ENCODE data around the gene BPIFA3. TPM values are rescaled to one million over a fixed set of nuclear protein-coding genes. Genes with fewer than 3 reads are reported as not detected.

BPIFA3 gene
- total RNA-seq, 1 donor from 2014 or later: not detected

DNA sequence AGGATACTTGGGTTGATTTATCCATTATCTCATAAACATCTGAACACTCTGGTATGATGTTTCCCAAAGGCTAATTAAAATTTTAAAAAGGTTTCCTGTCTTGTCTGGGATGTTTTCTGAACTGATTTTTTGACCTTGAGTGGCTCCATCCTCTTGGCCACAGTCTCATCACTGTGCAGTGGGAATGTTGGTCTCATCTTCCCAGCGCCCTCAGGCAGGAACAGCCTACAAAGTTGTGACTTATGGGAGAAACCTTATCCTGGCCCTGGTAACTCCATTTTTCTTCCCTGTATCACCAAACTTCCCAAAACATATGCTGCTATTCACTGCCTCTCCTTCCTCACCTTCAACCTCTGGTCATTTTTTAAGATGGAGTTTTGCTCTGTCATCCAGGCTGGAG, 6.8 kb upstream of the BPIFA3 start:
- DNase-seq (ENCODE audit: low spot score): no peak
- intact Hi-C loops (cut with DNase I): no loop called here

DNA sequence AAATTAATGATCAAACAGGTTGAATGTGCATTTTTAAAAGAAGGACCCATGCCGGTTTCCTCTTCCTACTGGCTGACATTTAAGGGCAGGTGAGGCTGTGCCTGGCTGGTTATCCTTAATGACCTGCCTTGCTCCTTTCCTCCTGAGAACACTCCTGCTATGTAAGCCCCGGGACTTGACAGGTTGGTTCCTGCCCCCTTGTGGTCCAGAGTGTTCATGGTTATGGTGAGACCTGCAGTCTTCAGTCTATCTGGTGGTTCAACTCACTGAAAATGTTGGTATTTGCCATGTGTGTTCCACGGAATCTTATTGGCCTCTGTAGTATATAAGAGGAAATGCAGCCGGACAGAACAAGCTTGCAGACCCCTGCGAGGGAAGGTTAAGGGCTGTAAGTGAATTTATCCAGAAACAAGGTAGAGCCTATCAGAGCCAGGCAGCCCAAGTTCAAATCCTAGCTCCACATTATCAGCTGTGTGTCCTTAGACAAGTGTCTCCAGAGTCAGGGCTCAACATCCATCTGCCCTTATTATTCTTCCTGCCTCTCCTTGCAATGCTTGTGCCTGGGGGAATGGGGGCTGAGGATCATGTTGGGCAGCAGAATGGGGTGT, 5.2 kb upstream of the BPIFA3 start:
- intact Hi-C loops (cut with DNase I): no loop called here

DNA sequence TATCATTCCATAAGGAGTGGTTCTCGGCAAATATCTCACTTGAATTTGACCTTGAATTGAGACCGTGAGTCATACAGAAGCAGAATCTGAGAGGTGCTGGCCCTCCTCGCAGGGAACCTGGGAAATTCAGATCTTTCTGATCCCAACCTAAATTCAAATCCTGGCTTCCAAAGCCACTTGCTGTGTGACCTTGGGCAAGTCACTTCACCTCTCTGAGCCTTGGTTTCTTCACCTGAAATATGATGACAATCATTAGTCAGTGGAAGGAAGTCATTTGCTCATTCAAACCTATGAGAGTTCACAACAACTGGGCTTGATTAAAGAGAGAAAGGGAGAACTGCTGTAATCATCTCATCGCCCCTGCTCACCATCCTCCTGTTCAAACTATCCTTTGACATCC, 7.2 kb downstream of the BPIFA3 start:
- intact Hi-C loops (cut with DNase I): no loop called here
- no peak for DNase-seq (ENCODE audit: low spot score)

More for the DNA sequence above, 5.2 kb upstream of the BPIFA3 start:
- no peak for DNase-seq (ENCODE audit: low spot score)

DNA sequence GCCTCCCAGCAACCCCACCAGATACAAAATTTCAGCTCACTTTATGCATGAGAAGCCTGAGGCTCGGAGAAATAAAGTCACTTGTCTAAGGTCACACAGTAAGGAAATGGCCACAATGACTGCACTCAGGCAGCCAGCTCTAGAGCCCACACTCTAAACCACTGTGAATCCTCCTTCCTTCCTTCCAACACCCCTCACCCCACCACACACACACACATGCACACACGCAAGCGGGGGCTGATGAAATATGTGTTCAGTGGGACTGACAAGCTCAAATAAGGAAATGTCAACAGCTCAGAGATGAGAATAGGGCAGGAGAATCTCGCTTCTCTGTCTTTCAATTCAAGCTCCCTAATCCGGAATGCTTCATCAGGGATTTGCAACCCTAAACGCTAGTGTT, 12.7 kb downstream of the BPIFA3 start:
- intact Hi-C loops (cut with DNase I): no loop called here
- no peak for DNase-seq (ENCODE audit: low spot score)

DNA sequence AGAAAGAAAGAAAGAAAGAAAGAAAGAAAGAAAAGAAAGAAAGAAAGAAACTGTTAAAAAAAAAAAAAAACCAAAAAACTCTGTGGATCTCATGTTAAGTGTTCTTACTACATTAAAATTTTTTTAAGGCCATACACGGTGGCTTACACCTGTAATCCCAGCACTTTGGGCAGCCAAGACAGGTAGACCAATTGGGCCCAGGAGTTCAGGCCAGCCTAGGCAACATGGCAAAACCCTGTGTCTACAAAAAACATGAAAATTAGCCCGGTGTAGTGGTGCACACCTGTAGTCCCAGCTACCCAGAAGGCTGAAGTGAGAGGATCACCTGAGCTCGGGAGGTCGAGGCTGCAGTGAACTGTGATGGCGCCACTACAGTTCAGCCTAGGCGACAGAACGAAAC, 14.1 kb downstream of the BPIFA3 start:
- DNase-seq (ENCODE audit: low spot score): no peak
- intact Hi-C loops (cut with DNase I): no loop called here

DNA sequence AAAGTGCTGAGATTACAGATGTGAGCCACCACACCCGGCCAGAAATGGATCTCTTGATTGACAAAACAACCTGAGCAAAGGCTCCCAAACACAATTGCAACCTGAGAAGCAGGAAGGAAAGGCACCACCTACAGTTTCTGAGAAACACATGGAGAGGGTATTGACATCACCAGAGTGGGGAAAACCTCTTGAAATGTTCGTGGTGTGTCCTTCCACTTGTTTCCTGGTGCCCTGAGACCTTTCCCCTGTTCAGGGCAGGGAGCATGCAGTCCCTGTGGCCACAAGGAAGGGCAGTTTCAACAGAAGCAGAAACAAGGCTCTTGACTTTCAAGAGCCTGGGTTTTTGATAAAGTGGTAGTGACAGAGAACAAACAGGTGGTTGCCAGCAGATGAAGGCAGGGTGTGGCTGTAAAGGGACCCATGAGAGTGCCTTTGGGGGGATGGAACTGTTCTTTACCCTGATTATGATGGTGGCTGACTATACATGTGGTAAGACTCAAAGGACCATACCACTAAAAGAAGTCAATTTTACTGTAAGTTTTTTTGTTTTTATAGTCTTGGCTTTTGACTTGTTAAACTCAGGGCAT, 15.4 kb downstream of the BPIFA3 start:
- DNase-seq (ENCODE audit: low spot score): no peak
- intact Hi-C loops (cut with DNase I): no loop called here

DNA sequence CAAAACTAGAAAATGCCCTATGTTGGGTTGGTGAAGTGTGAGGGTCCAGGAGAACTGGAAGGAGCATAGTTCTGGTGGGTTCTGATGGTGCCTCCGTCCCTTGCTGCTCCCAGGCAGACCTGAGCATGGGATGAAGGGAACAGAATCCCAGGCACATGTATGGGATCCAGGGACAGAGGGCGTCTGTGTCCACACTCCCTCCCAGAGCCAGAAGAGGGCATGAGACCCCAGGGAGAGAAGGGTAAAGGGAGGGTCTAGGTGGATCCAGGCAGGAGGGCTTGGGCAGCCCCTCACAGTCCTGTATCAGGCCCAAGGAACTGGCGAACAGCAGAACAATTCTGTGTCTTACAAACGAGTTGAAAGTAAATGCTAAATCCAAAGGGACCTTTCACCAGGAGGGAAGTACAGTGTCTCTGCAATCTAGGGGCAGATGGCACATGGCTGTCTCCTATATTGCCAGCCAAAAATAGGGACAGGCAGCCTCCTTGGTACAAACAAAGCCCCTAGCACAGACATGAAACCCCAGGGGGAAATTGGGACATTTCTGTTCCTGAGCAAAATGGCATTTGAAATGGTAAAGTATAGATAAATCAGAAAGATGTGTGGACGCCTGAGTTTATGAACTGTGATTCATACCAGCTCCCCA, 16.1 kb downstream of the BPIFA3 start:
- DNase-seq (ENCODE audit: low spot score): no peak
- intact Hi-C loops (cut with DNase I): no loop called here

DNA sequence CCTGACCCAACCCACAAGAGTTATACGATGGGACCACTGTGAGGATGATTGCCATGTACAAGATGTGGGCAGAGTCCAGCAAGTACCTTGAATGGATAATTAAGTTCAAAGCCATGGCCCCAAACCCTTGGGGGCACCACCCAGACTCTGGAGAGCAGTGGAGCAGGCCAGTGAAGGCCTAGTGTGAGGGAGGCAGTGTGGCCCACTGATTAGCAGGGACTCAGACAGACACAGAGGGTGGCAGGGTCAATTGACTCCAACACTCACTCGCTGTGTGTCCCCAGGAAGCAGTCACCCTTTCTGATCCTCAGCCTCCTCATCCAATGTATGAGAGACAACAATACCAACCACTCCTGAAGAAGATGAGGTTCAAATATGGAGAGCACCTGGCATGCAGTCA, 16.9 kb downstream of the BPIFA3 start:
- intact Hi-C loops (cut with DNase I): no loop called here
- no peak for DNase-seq (ENCODE audit: low spot score)

DNA sequence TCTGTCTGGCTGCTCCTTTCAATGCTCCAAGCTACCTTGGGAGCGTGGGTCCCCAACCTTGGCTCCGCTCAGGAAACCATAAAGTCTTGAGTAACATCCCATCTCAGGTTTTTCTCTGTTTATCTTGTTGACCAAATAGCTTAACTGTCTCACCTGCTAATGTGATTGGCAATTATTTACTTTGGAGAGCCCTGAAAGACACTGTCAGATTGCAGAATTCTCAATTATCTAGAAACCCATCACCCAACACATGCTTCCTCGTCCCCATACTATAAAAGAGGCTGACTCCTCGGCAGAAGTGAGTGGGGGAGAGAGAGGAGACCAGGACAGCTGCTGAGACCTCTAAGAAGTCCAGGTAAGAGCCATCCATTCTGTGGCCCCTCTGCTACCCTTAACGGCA, 18.5 kb downstream of the BPIFA3 start, which contains the start of gene BPIFA1:
Gene BPIFA1 (plus strand): TSS at position 301 of the 400 bp plus-strand sequence. CDS start 1,716 bp downstream, outside the sequence.
- intact Hi-C loops (cut with DNase I): no loop called here
- no peak for DNase-seq (ENCODE audit: low spot score)

DNA sequence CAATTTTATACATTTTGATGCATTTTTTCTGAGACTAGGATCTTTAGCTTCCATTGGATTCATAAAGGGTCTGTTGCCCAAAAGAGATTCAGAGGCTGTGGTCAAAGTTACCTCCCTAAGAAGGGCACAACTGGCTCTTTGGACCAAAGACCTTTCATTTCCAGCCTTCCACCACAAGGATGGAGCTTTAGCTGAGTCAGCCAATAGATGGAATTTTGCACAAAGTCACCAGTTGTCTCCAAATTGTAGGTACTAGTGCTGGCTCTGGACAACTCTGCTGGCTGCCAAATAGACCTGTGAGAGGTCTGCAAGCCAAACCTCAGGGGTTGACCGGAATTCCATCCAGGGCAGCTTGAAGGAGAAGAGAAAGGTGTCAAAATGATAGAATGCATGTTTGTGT, 19.2 kb downstream of the BPIFA3 start:
- intact Hi-C loops (cut with DNase I): no loop called here
- no peak for DNase-seq (ENCODE audit: low spot score)

DNA sequence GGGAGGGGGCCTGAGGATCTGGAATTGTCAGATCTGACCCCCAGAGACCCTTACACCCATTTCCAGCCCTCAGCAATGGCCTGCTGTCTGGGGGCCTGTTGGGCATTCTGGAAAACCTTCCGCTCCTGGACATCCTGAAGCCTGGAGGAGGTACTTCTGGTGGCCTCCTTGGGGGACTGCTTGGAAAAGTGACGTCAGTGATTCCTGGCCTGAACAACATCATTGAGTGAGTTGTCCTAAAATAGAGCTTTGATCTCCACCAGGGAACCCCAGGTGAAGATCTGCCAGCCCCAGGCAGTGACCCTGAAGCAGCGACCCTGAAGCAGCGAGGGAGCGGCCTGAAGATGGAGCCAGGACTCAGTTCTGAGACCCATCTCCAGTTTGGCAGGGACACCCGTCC, 20.8 kb downstream of the BPIFA3 start:
- intact Hi-C loops (cut with DNase I): no loop called here
- no peak for DNase-seq (ENCODE audit: low spot score)

DNA sequence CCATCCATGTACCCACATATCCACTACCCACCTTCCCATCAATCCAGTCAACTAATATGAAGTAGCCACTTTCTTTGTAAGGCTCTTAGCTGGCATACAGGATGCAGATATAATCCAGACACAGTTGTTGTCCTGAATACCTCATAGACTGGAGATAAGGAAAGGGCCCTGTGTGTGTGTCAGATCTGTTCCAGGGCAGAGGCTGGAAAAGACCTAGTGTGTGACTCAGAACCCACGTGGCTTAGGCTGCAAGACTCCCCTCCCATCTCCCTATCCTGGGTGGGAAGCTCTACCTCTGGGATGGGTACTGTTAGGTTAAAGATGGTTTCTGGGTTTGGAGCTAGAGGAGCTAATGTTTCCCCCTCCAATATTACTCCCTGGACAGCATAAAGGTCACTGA, 22.3 kb downstream of the BPIFA3 start:
- DNase-seq (ENCODE audit: low spot score): no peak
- intact Hi-C loops (cut with DNase I): no loop called here

DNA sequence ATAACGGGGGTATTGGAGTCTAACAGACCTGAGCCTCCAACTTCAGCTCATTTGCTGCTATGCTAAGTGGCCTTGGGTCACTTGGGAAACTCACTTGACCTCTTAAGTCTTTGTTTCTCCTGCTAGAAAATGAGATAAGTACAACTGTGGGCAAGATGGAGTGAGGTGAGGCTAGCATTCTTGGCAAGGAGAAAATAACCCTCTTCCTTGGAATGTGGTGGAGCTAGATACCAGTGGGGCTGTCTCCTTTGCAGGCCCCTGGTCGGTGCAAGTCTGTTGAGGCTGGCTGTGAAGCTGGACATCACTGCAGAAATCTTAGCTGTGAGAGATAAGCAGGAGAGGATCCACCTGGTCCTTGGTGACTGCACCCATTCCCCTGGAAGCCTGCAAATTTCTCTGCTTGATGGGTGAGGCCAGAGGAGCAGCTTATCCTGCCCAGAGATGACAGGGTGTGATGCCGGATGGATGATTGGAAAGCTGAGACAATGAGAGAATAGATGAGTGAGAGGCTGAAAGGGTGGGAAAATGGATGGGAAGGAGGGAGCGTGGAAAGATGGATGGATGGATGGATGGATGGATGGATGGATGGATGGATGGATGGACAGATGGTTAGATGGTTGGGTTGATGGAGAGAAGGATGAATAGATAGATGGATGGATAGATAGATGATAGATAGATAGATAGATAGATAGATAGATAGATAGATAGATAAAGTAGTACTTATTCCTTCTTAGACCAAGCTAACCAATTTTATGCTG, 23.0 kb downstream of the BPIFA3 start:
- DNase-seq (ENCODE audit: low spot score): no peak
- intact Hi-C loops (cut with DNase I): no loop called here

DNA sequence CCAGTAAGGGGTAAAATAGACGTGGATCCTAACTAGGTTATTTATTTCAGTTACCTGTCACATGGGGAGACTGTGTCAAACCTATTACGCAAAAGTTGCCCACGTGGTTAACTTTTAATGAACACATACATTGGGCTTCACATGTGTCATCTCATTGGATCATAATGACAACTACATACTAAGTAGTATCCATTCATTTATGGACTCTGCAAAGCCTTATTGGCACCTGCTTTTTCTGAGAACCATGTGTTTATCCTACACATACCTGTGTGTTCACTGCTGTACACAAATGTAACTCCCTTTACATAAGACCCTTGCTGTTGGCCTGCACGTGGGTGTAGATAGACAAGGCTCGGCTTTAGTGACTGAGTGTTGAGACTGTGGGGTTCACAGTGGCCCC, 23.8 kb downstream of the BPIFA3 start:
- intact Hi-C loops (cut with DNase I): no loop called here

DNA sequence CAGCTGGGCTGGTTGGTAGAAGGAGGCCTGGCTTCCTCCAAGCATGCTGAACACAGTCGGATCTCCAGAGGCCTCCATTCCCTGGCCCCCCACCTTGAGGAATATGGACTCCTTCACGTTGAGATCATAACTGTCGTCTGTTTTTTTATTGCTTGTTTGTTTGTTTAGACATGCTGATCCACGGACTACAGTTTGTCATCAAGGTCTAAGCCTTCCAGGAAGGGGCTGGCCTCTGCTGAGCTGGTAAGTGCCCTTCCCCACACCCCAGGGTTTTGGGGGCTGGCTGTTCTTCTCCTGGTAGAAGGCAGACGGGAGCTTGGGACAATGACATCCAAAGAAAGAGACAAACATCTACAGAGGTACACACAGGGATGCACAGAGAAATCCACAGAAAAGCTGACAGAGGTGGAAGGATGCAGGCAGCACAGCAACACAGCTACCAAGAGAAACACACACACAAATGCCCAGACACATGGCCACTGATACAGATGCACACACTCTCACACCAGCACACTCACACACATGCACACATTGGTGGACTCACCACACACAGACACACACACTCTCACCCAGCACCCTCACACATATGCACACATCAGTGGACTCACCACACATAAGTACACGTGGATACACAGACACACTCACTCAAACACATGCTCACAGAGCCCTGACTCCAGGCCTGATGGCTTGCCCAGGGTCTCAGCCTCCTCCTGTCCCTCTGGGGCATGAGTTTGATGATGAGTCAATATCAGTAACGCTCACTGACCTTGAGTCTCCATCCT, 25.4 kb downstream of the BPIFA3 start:
- intact Hi-C loops (cut with DNase I): no loop called here

More for the DNA sequence above, 23.8 kb downstream of the BPIFA3 start:
- DNase-seq (ENCODE audit: low spot score): no peak

DNA sequence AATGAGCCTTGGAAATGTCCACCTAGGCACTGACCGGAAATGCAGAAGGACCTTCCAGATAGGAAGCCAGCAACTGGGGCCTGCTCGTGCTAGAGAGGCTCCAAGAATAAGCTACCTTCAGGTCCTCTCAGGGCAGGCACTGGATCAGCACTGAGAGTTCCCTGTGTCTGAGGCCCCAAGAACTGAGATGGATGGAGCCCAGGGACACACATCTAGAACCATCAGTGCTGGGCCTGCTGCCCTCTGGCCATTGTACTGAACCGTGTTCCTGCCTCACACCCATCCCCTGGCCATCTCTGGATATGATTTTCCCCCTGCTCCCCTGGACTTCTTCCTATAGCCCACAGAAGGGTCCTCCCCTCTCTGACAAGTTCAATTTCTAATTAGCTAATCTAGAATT, 28.9 kb downstream of the BPIFA3 start:
- intact Hi-C loops (cut with DNase I): no loop called here
- DNase-seq (ENCODE audit: low spot score): no peak

More for the DNA sequence above, 25.4 kb downstream of the BPIFA3 start:
- no peak for DNase-seq (ENCODE audit: low spot score)

DNA sequence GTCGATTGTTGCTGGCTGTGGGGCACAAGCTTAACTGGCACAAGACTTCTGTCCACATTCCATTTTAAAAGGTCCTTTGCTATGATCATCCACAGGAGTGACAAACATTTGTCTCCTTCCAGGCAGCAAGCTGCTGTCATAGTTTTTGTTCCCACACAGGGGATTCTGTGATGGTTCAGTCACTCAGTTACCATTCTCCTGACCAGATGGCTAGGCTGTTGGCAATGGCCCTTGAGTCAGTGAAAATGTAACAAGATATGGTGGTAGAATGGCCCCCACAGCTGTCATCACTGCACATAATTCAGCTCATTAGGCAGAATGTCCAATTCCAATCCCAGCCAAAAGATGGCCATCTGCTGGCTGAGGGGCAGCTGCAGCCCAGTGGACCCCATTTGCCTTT, 32.3 kb downstream of the BPIFA3 start:
- no peak for DNase-seq (ENCODE audit: low spot score)
- intact Hi-C loops (cut with DNase I): no loop called here

DNA sequence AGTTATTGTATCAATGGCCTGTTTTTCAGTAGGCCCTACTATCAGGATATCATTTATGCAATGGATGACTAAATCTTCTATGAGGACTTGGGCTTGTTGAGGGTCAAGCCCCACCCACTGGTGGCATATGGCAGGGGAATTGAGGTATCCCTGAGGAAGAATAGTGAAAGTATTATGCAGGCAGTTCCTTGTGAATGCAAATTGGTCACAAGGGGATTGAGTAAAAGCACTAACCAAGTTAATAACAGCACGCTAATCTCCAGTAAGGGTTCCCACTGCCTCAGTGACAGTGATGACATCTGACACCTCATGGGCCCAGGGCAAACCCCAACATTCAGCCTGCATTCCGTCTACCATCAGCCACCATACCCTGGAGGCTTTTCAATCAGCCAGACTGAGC, 33.5 kb downstream of the BPIFA3 start:
- no peak for DNase-seq (ENCODE audit: low spot score)

DNA sequence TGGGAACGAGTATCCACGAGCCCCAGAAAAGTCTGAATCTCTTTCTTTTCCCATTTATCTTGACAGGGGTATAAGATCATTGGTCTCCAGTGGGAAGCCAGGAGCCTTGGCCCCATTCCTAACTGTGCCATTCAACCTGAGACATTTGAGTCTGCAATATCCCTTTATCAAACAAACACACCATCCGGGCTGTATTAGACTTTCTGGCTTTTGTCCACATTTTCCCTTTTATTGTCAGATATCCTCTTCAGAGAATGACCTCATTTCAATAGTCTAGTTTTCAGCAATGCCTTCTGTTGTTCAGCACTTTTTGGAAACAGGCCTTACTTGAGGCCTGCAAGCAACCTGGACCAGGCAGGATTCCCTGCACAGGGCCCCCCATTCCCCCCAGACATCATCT, 34.3 kb downstream of the BPIFA3 start:
- no peak for DNase-seq (ENCODE audit: low spot score)
- intact Hi-C loops (cut with DNase I): no loop called here

More for the DNA sequence above, 33.5 kb downstream of the BPIFA3 start:
- intact Hi-C loops (cut with DNase I): no loop called here

DNA sequence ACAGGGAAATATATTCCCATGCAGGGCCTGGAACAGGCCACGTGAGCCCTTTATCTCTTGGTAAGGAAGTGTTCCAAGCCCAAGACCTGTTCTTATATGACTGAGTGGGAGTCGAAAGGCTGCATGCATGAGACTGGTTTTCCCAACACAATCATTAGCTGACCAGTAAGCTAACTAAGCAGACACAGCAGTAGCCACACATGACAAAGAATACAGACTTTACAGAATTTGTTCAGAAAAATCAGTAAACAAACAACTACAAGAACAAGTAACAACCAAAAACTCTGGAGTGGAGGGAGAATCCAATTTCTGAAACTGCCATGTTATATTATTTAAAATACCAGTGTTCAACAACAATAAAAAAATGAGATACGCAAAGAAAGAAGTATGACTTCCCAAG, 35.3 kb downstream of the BPIFA3 start:
- intact Hi-C loops (cut with DNase I): no loop called here
- DNase-seq (ENCODE audit: low spot score): no peak

Measured in cardiac septum (tissue), 1 donor.